ENCODE measurements around the gene CKAP2L. TPM values are rescaled to one million over a fixed set of nuclear protein-coding genes. Genes with fewer than 3 reads are reported as not detected.

CKAP2L gene
- total RNA-seq, 1 donor from 2014 or later: 5.1 TPM

- no peak overlapping the region for H3K4me3 Mint-ChIP-seq (ENCODE audit: unreplicated experiment)
- no peaks in the 10 kb centered on the region for H3K9me3 Mint-ChIP-seq (ENCODE audit: low read depth)
- H3K27ac Mint-ChIP-seq (ENCODE audit: unreplicated experiment): no peak overlapping the region
- DNase-seq (ENCODE audit: low spot score): no peak
- peaks cover 1% of the 10 kb centered on the region for H3K36me3 Mint-ChIP-seq (ENCODE audit: low read depth)
- TF ChIP-seq CTCF (IDR thresholded peaks at IDR 0.05): no peak
- H3K4me1 Mint-ChIP-seq (ENCODE audit: low read depth): no peaks in the 10 kb centered on the region
- H3K27me3 Mint-ChIP-seq (ENCODE audit: low read depth): no peaks in the 10 kb centered on the region
Measured at GRCh38 chr2:112737542-112738232, 26.7 kb downstream of the CKAP2L start.

GRCh38 chr2:112733871-112734270, 30.5 kb downstream of the CKAP2L start:
- no peak for DNase-seq (ENCODE audit: low spot score)
- Mint-ChIP-seq H3K27me3 (ENCODE audit: low read depth) (no peaks in the 10 kb centered on the region), H3K4me1 (ENCODE audit: low read depth) (peaks cover 6% of the 10 kb centered on the region), H3K4me3 (ENCODE audit: unreplicated experiment) (no peak overlapping the region), H3K27ac (ENCODE audit: unreplicated experiment) (no peak overlapping the region), H3K36me3 (ENCODE audit: low read depth) (no peaks in the 10 kb centered on the region), H3K9me3 (ENCODE audit: low read depth) (no peaks in the 10 kb centered on the region)
- no peak for TF ChIP-seq CTCF (IDR thresholded peaks at IDR 0.05)

- H3K27ac Mint-ChIP-seq (ENCODE audit: unreplicated experiment): no peak overlapping the region
Measured at GRCh38 chr2:112733456-112733855, 31.0 kb downstream of the CKAP2L start.

GRCh38 chr2:112731479-112731878, 32.9 kb downstream of the CKAP2L start:
- DNase-seq (ENCODE audit: low spot score): no peak
- TF ChIP-seq CTCF (IDR thresholded peaks at IDR 0.05): no peak
- Mint-ChIP-seq H3K27ac (ENCODE audit: unreplicated experiment) (no peak overlapping the region), H3K9me3 (ENCODE audit: low read depth) (no peaks in the 10 kb centered on the region), H3K27me3 (ENCODE audit: low read depth) (no peaks in the 10 kb centered on the region), H3K36me3 (ENCODE audit: low read depth) (no peaks in the 10 kb centered on the region), H3K4me3 (ENCODE audit: unreplicated experiment) (no peak overlapping the region), H3K4me1 (ENCODE audit: low read depth) (peaks cover 16% of the 10 kb centered on the region)

More at GRCh38 chr2:112733456-112733855, 31.0 kb downstream of the CKAP2L start:
- H3K4me3 Mint-ChIP-seq (ENCODE audit: unreplicated experiment): no peak overlapping the region
- TF ChIP-seq CTCF (IDR thresholded peaks at IDR 0.05): no peak
- H3K27me3 Mint-ChIP-seq (ENCODE audit: low read depth): no peaks in the 10 kb centered on the region
- H3K36me3 Mint-ChIP-seq (ENCODE audit: low read depth): no peaks in the 10 kb centered on the region
- H3K9me3 Mint-ChIP-seq (ENCODE audit: low read depth): no peaks in the 10 kb centered on the region
- no peak for DNase-seq (ENCODE audit: low spot score)
- peaks cover 8% of the 10 kb centered on the region for H3K4me1 Mint-ChIP-seq (ENCODE audit: low read depth)

GRCh38 chr2:112730791-112731190, 33.6 kb downstream of the CKAP2L start:
- H3K4me3 Mint-ChIP-seq (ENCODE audit: unreplicated experiment): no peak overlapping the region
- DNase-seq (ENCODE audit: low spot score): no peak

More at GRCh38 chr2:112730791-112731190, 33.6 kb downstream of the CKAP2L start:
- no peak overlapping the region for H3K27ac Mint-ChIP-seq (ENCODE audit: unreplicated experiment)
- TF ChIP-seq CTCF (IDR thresholded peaks at IDR 0.05): no peak
- H3K27me3 Mint-ChIP-seq (ENCODE audit: low read depth): no peaks in the 10 kb centered on the region
- H3K9me3 Mint-ChIP-seq (ENCODE audit: low read depth): no peaks in the 10 kb centered on the region
- peaks cover 17% of the 10 kb centered on the region for H3K4me1 Mint-ChIP-seq (ENCODE audit: low read depth)
- H3K36me3 Mint-ChIP-seq (ENCODE audit: low read depth): no peaks in the 10 kb centered on the region

Data from chondrocyte (in vitro differentiated cells).